ENCODE data around the gene TIE1. TPM values are rescaled to one million over a fixed set of nuclear protein-coding genes. Genes with fewer than 3 reads are reported as not detected.

TIE1 gene
- total RNA-seq = 6.5 and 7.1 TPM in 2 replicates

GRCh38 chr1:43300378-43301094 lies at the start of gene TIE1:
Gene TIE1, plus strand, starts transcription at chr1:43300982. Its CDS starts 90 bp downstream, at chr1:43301072.
- no peaks in the 10 kb centered on the region for H3K27me3 ChIP-seq (ENCODE audit: control insufficient read depth, insufficient read depth, low read length)
- DNase-seq (ENCODE audit: low read depth) = no peak
- H3K4me3 ChIP-seq (ENCODE audit: low read depth, low read length) = no peak within 1 kb of the TSS
- no peaks in the 10 kb centered on the region for H3K36me3 ChIP-seq (ENCODE audit: control insufficient read depth, insufficient read depth, low read length)
- TF ChIP-seq CTCF (IDR thresholded peaks at IDR 0.05; ENCODE audit: insufficient read depth, low read length, poor library complexity, severe bottlenecking) = no peak

GRCh38 chr1:43251024-43251423 lies 49.8 kb upstream of the TIE1 start:
- no peak for TF ChIP-seq CTCF (IDR thresholded peaks at IDR 0.05; ENCODE audit: insufficient read depth, low read length, poor library complexity, severe bottlenecking)
- DNase-seq (ENCODE audit: low read depth) = no peak
- H3K36me3 ChIP-seq (ENCODE audit: control insufficient read depth, insufficient read depth, low read length) = no peaks in the 10 kb centered on the region
- peaks cover 5% of the 10 kb centered on the region for H3K27me3 ChIP-seq (ENCODE audit: control insufficient read depth, insufficient read depth, low read length)
- H3K4me3 ChIP-seq (ENCODE audit: low read depth, low read length) = no peak overlapping the region

GRCh38 chr1:43252225-43252624 lies 48.6 kb upstream of the TIE1 start:
- Histone ChIP-seq H3K4me3 (ENCODE audit: low read depth, low read length) (no peak overlapping the region), H3K36me3 (ENCODE audit: control insufficient read depth, insufficient read depth, low read length) (no peaks in the 10 kb centered on the region), H3K27me3 (ENCODE audit: control insufficient read depth, insufficient read depth, low read length) (peaks cover 5% of the 10 kb centered on the region)
- no peak for TF ChIP-seq CTCF (IDR thresholded peaks at IDR 0.05; ENCODE audit: insufficient read depth, low read length, poor library complexity, severe bottlenecking)
- no peak for DNase-seq (ENCODE audit: low read depth)

GRCh38 chr1:43253173-43253572 lies 47.6 kb upstream of the TIE1 start:
- no peak for TF ChIP-seq CTCF (IDR thresholded peaks at IDR 0.05; ENCODE audit: insufficient read depth, low read length, poor library complexity, severe bottlenecking)
- DNase-seq (ENCODE audit: low read depth) = no peak
- H3K27me3 ChIP-seq (ENCODE audit: control insufficient read depth, insufficient read depth, low read length) = peaks cover 5% of the 10 kb centered on the region
- H3K36me3 ChIP-seq (ENCODE audit: control insufficient read depth, insufficient read depth, low read length) = no peaks in the 10 kb centered on the region
- H3K4me3 ChIP-seq (ENCODE audit: low read depth, low read length) = no peak overlapping the region

GRCh38 chr1:43253876-43254275 lies 46.9 kb upstream of the TIE1 start:
- TF ChIP-seq CTCF (IDR thresholded peaks at IDR 0.05; ENCODE audit: insufficient read depth, low read length, poor library complexity, severe bottlenecking) = no peak
- no peak for DNase-seq (ENCODE audit: low read depth)
- Histone ChIP-seq H3K4me3 (ENCODE audit: low read depth, low read length) (no peak overlapping the region), H3K36me3 (ENCODE audit: control insufficient read depth, insufficient read depth, low read length) (no peaks in the 10 kb centered on the region), H3K27me3 (ENCODE audit: control insufficient read depth, insufficient read depth, low read length) (peaks cover 5% of the 10 kb centered on the region)

Data from kidney epithelial cell (primary cell).